ENCODE results near the gene PHRF1. TPM values are rescaled to one million over a fixed set of nuclear protein-coding genes. Genes with fewer than 3 reads are reported as not detected.

The PHRF1 gene
- total RNA-seq, 1 experiment from 2014 or later, result 31.8 TPM

- Mint-ChIP-seq H3K4me3 (ENCODE audit: unreplicated experiment) (peak overlapping the region; percentile 36), H3K4me1 (ENCODE audit: insufficient read depth, unreplicated experiment) (peaks cover 4% of the 10 kb centered on the region), H3K9me3 (ENCODE audit: unreplicated experiment) (no peaks in the 10 kb centered on the region), H3K36me3 (ENCODE audit: insufficient read depth, unreplicated experiment) (no peaks in the 10 kb centered on the region), H3K27ac (ENCODE audit: low read depth, unreplicated experiment) (no peak overlapping the region), H3K27me3 (ENCODE audit: insufficient read depth, unreplicated experiment) (no peaks in the 10 kb centered on the region)
- ChIA-PET POLR2A (interaction anchor here (0.6 to 1.8 kb wide), 8 partner anchors 9 to 152 kb away, joined by 3 to 9 read pairs (median 4); partner anchors contain the start of gene PHRF1), CTCF (interaction anchor here (0.7 to 1.2 kb wide), 4 partner anchors 9 to 60 kb away, joined by 3 to 4 read pairs (median 4); no protein-coding TSS in a partner anchor)
- DNase-seq (ENCODE audit: unreplicated experiment), result peak; percentile 64
- TF ChIP-seq CTCF (IDR thresholded peaks at IDR 0.05; ENCODE audit: unreplicated experiment), result peak; percentile 59
- no TSS peak for BruUV-seq (replicated peaks)
- intact Hi-C loops (cut with micrococcal nuclease), result no loop called here
Observed at GRCh38 chr11:554428-555226, 21.6 kb upstream of the PHRF1 start.

GRCh38 chr11:555227-555779, 21.0 kb upstream of the PHRF1 start:
- H3K4me3 Mint-ChIP-seq (ENCODE audit: unreplicated experiment), result peak overlapping the region; percentile 36
- TF ChIP-seq CTCF (IDR thresholded peaks at IDR 0.05; ENCODE audit: unreplicated experiment), result no peak
- H3K27ac Mint-ChIP-seq (ENCODE audit: low read depth, unreplicated experiment), result no peak overlapping the region
- DNase-seq (ENCODE audit: unreplicated experiment), result no peak
- no peaks in the 10 kb centered on the region for H3K9me3 Mint-ChIP-seq (ENCODE audit: unreplicated experiment)
- POLR2A ChIA-PET, result interaction anchor here (0.6 to 1.8 kb wide), 6 partner anchors 9 to 98 kb away, joined by 3 to 9 read pairs (median 3); partner anchors contain the start of gene PHRF1
- BruUV-seq (replicated peaks), result no TSS peak
- no peaks in the 10 kb centered on the region for H3K36me3 Mint-ChIP-seq (ENCODE audit: insufficient read depth, unreplicated experiment)
- H3K27me3 Mint-ChIP-seq (ENCODE audit: insufficient read depth, unreplicated experiment), result no peaks in the 10 kb centered on the region
- peaks cover 9% of the 10 kb centered on the region for H3K4me1 Mint-ChIP-seq (ENCODE audit: insufficient read depth, unreplicated experiment)
- CTCF ChIA-PET, result interaction anchor here (0.7 to 1.2 kb wide), 3 partner anchors 10 to 59 kb away, joined by 3 to 4 read pairs (median 3); no protein-coding TSS in a partner anchor
- intact Hi-C loops (cut with micrococcal nuclease), result no loop called here

DNA sequence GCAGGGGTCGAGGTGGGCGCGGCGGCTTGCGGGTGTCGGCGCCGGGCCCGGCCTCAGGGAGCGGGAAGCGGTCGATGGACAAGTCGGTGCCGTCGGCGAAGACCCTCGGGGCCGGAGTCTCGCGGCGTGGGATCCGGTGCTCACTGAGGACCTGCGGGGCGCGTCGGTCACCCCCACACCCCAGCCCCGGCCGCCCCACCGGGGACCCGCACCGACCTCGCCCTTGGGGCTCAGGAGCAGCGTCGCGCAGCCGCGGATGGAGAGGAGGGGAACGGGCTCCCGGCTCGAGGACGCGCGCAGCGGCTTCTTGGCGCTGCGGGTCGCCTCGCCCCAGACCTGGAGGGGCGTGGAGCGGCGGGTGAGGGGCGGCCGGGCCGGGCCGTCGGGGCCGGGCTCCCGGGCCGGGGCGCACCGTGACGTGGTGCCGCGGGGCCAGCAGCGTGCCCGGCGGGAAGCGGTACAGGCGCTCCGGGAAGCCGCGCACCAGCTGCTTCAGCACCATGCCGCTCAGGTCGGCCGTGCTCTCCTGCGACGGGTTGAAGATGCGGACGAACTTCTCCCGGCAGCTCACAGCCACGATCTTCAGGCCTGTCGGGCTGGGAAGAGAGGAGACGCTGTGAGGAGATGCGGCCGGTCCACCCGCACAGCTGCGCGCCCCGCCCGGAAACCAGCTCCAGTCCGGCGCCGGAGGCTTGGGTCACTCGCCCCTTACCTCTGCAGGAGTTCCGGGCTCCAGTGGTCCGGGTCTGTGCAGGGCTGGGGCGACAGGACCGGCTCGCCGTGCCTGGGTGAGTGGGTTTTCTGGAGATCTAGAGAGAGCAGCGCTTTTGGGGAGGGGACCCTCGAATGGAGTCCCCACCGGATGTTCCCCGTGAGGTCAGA, 20.2 kb upstream of the PHRF1 start:
- no peaks in the 10 kb centered on the region for H3K36me3 Mint-ChIP-seq (ENCODE audit: insufficient read depth, unreplicated experiment)
- intact Hi-C loops (cut with micrococcal nuclease), result no loop called here
- no peaks in the 10 kb centered on the region for H3K27me3 Mint-ChIP-seq (ENCODE audit: insufficient read depth, unreplicated experiment)
- no peak for DNase-seq (ENCODE audit: unreplicated experiment)
- no peak for TF ChIP-seq CTCF (IDR thresholded peaks at IDR 0.05; ENCODE audit: unreplicated experiment)
- H3K4me3 Mint-ChIP-seq (ENCODE audit: unreplicated experiment), result no peak overlapping the region
- peaks cover 9% of the 10 kb centered on the region for H3K4me1 Mint-ChIP-seq (ENCODE audit: insufficient read depth, unreplicated experiment)
- ChIA-PET POLR2A (interaction anchor here (0.6 to 1.8 kb wide), 4 partner anchors 10 to 20 kb away, joined by 3 to 9 read pairs (median 4); partner anchors contain the start of gene PHRF1), CTCF (interaction anchor here (0.6 to 0.7 kb wide), 2 partner anchors 22 to 60 kb away, joined by 3 to 4 read pairs; partner anchors contain the start of gene IRF7)
- H3K27ac Mint-ChIP-seq (ENCODE audit: low read depth, unreplicated experiment), result no peak overlapping the region
- BruUV-seq (replicated peaks), result no TSS peak
- no peaks in the 10 kb centered on the region for H3K9me3 Mint-ChIP-seq (ENCODE audit: unreplicated experiment)
